IMR-90 (cell line): ENCODE results near the gene TMA7.

Experiments used
- BHLHE40 ChIP-seq: fragments of 150-350 bp; IDR thresholded peaks from 2 replicates; pipeline ENCODE4 v1.6.1; 2016; ENCODE audit warnings: mild to moderate bottlenecking, low read depth, low read length
- CEBPB ChIP-seq: IDR thresholded peaks from 2 replicates; pipeline ENCODE4 v1.6.1; 2012; ENCODE audit warnings: low read depth, low read length, improper control_type of control experiment
- CHD1 ChIP-seq: IDR thresholded peaks from 2 replicates; pipeline ENCODE4 v1.6.1; 2012; ENCODE audit warnings: low read depth, low read length, improper control_type of control experiment
- CTCF ChIP-seq: conservative IDR thresholded peaks from 2 replicates; pipeline ENCODE4 v1.5.1; 2012; ENCODE audit warnings: mild to moderate bottlenecking, low read depth, low read length, improper control_type of control experiment
- ELK1 ChIP-seq: fragments of 150-350 bp; IDR thresholded peaks from 2 replicates; pipeline ENCODE4 v1.6.1; 2016; ENCODE audit warnings: low read depth, mild to moderate bottlenecking, low read length, moderate library complexity, borderline replicate concordance
- FOS ChIP-seq: fragments of 150-350 bp; IDR thresholded peaks from 2 replicates; pipeline ENCODE4 v1.6.1; 2016; ENCODE audit warnings: low read depth, low read length
- MAFK ChIP-seq: IDR thresholded peaks from 2 replicates; pipeline ENCODE4 v1.6.1; 2012; ENCODE audit warnings: low read depth, low read length, improper control_type of control experiment
- MAZ ChIP-seq: IDR thresholded peaks from 2 replicates; pipeline ENCODE4 v1.6.1; 2012; ENCODE audit warnings: low read depth, mild to moderate bottlenecking, low read length, improper control_type of control experiment, moderate library complexity, borderline replicate concordance
- MXI1 ChIP-seq: IDR thresholded peaks from 2 replicates; pipeline ENCODE4 v1.6.1; 2012; ENCODE audit warnings: low read depth, mild to moderate bottlenecking, low read length, moderate library complexity, borderline replicate concordance
- POLR2A ChIP-seq: IDR thresholded peaks from 2 replicates; pipeline ENCODE4 v1.6.1; 2012; ENCODE audit warnings: mild to moderate bottlenecking, low read depth, low read length
- RAD21 ChIP-seq: IDR thresholded peaks from 2 replicates; pipeline ENCODE4 v1.6.1; 2012; ENCODE audit warnings: low read length, improper control_type of control experiment
- RCOR1 ChIP-seq: IDR thresholded peaks from 2 replicates; pipeline ENCODE4 v1.6.1; 2012; ENCODE audit warnings: mild to moderate bottlenecking, low read length, improper control_type of control experiment; ENCODE audit not compliant: insufficient replicate concordance
- SMC3 ChIP-seq: fragments of 150-350 bp; IDR thresholded peaks from 2 replicates; pipeline ENCODE4 v1.6.1; 2016; ENCODE audit warnings: low read depth, mild to moderate bottlenecking, antibody characterized with exemption, low read length, moderate library complexity
- USF2 ChIP-seq: fragments of 150-350 bp; IDR thresholded peaks from 2 replicates; pipeline ENCODE4 v1.6.1; 2017; ENCODE audit warnings: mild to moderate bottlenecking, antibody characterized with exemption, low read length, low read depth

GRCh38 chr3:48426944-48427629 lies 13.0 kb upstream of the TMA7 start:
- TF ChIP-seq CTCF (no peak), SMC3 (no peak), POLR2A (no peak), CEBPB (no peak), RCOR1 (no peak), MAZ (no peak), ELK1 (no peak), FOS (no peak), USF2 (no peak), BHLHE40 (no peak), MXI1 (no peak), CHD1 (no peak), MAFK (no peak), RAD21 (no peak)
